NCI-H526 (cell line): ENCODE measurements around the gene GLIS1.

Experiments
- DNase-seq, 2 experiments: peaks; one replicate each; lab custom pipeline; 2025; lab: John Stamatoyannopoulos, UW

Gene GLIS1

GRCh38 chr1:53529555-53529954 lies 209.4 kb downstream of the GLIS1 start:
- no peak for DNase-seq

- no peak for DNase-seq
These were observed 211.6 kb downstream of the GLIS1 start for GRCh38 chr1:53527368-53527767.

- peak; percentile 69 to 75 for DNase-seq
These were observed 212.4 kb downstream of the GLIS1 start for GRCh38 chr1:53526451-53527101.

GRCh38 chr1:53525595-53525994 lies 213.4 kb downstream of the GLIS1 start:
- peak in 1 of 2 experiments; percentile 33 for DNase-seq

- no peak for DNase-seq
These were observed 214.3 kb downstream of the GLIS1 start for GRCh38 chr1:53524428-53525375.

GRCh38 chr1:53521924-53522552 lies 216.9 kb downstream of the GLIS1 start:
- peak in 1 of 2 experiments; percentile 14 for DNase-seq

- DNase-seq = no peak
These were observed 218.5 kb downstream of the GLIS1 start for GRCh38 chr1:53520481-53520880.

GRCh38 chr1:53519421-53519820 lies 219.5 kb downstream of the GLIS1 start:
- no peak for DNase-seq

- no peak for DNase-seq
These were observed 220.2 kb downstream of the GLIS1 start for GRCh38 chr1:53518775-53519174.

- no peak for DNase-seq
These were observed 221.1 kb downstream of the GLIS1 start for GRCh38 chr1:53517821-53518352.

GRCh38 chr1:53517109-53517508 lies 221.9 kb downstream of the GLIS1 start:
- DNase-seq = no peak

- DNase-seq = no peak
These were observed 222.8 kb downstream of the GLIS1 start for GRCh38 chr1:53516181-53516580.

- DNase-seq = no peak
These were observed 224.5 kb downstream of the GLIS1 start for GRCh38 chr1:53514436-53514835.

GRCh38 chr1:53513846-53514245 lies 225.1 kb downstream of the GLIS1 start:
- no peak for DNase-seq

GRCh38 chr1:53512807-53513755 lies 225.9 kb downstream of the GLIS1 start:
- peak in 1 of 2 experiments; percentile 81 for DNase-seq

GRCh38 chr1:53511933-53512806 lies 226.8 kb downstream of the GLIS1 start:
- DNase-seq = peak; percentile 78 to 84

GRCh38 chr1:53511323-53511932 lies 227.5 kb downstream of the GLIS1 start:
- no peak for DNase-seq

- no peak for DNase-seq
These were observed 228.7 kb downstream of the GLIS1 start for GRCh38 chr1:53510215-53510614.

GRCh38 chr1:53509775-53510174 lies 229.2 kb downstream of the GLIS1 start:
- no peak for DNase-seq
